GM12892 (cell line): ENCODE data around the gene POU2AF1.

ENCODE experiments used
- DNase-seq: peaks from one replicate; pipeline ENCODE4 v3.0.0; 2011; ENCODE audit not compliant: insufficient read length
- FAIRE-seq: peaks from 2 replicates; lab custom pipeline; 2011; peaks lifted over from hg19 to GRCh38; lab: Jason Lieb, UNC
- POLR2A ChIP-seq: IDR thresholded peaks from 2 replicates; pipeline ENCODE4 v1.6.1; 2011; ENCODE audit warnings: low read depth, low read length, control low read depth
- POLR2AphosphoS5 ChIP-seq: IDR thresholded peaks from 2 replicates; pipeline ENCODE4 v1.6.1; 2011; ENCODE audit warnings: low read depth, low read length, control low read depth
- TAF1 ChIP-seq: IDR thresholded peaks from 2 replicates; pipeline ENCODE4 v1.6.1; 2011; ENCODE audit warnings: low read depth, mild to moderate bottlenecking, control low read depth, low read length, borderline replicate concordance

The POU2AF1 gene

GRCh38 chr11:111393585-111393984 lies 14.5 kb upstream of the POU2AF1 start:
- FAIRE-seq (no peak), DNase-seq (no peak)
- TF ChIP-seq POLR2AphosphoS5 (no peak), POLR2A (no peak), TAF1 (no peak)

DNA sequence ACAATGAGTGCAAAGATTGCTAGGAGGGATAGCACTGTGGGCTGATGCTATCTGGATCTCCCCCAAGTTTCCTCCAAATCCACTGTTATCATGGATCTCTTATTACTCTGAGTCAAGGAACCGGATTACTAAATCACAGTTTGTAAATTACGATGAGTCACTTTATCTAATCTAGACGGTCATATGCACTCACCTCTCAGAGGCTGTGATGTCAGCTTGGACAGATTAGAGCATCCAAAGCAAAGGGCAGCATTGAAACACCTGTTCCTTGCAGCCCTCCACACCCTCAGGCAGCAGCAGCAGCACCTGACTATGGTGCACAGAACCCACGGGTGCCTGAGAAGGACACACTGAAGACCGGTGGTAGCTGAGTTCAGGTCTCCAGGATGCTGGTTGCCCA lies 14.0 kb upstream of the POU2AF1 start:
- TF ChIP-seq POLR2AphosphoS5 = no peak
- no peak for TF ChIP-seq POLR2A
- no peak for TF ChIP-seq TAF1
- no peak for DNase-seq
- no peak for FAIRE-seq

- FAIRE-seq (no peak), DNase-seq (no peak)
- TF ChIP-seq TAF1 (no peak), POLR2A (no peak), POLR2AphosphoS5 (no peak)
Measured at GRCh38 chr11:111392552-111392951, 13.5 kb upstream of the POU2AF1 start.

- FAIRE-seq (peak; percentile 44), DNase-seq (no peak)
- no peak for TF ChIP-seq TAF1
Measured at GRCh38 chr11:111391328-111392124, 12.5 kb upstream of the POU2AF1 start.

GRCh38 chr11:111388842-111389241 lies 9.8 kb upstream of the POU2AF1 start:
- TF ChIP-seq POLR2AphosphoS5 = no peak
- no peak for TF ChIP-seq POLR2A
- no peak for TF ChIP-seq TAF1
- FAIRE-seq (peak; percentile 17), DNase-seq (no peak)

- no peak for DNase-seq
- FAIRE-seq = peak; percentile 30
- no peak for TF ChIP-seq POLR2AphosphoS5
- no peak for TF ChIP-seq TAF1
- no peak for TF ChIP-seq POLR2A
Measured at GRCh38 chr11:111388420-111388819, 9.3 kb upstream of the POU2AF1 start.

DNA sequence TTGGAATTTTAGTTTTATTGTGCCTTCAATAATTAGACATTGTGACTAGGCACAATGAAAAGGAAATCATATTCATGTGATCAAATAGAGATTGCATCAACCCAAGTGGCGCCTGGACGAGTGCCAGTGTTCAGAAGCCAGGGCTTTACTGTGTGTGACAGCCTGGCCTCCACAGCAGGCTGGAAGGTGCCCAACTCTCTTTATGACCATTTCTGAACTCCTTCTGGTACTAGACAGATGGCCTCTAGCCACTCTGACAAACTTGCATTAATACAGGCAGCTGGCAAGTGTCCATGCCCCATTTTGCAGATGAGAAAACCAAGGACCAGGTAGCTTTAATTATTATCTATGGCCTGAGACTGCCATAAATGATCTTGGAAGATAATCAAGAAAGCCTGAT lies 8.3 kb upstream of the POU2AF1 start:
- TF ChIP-seq TAF1 = no peak
- TF ChIP-seq POLR2A = no peak
- TF ChIP-seq POLR2AphosphoS5 = no peak
- FAIRE-seq (no peak), DNase-seq (no peak)

GRCh38 chr11:111386611-111387150 lies 7.6 kb upstream of the POU2AF1 start:
- TF ChIP-seq POLR2A (no peak), TAF1 (no peak), POLR2AphosphoS5 (no peak)
- DNase-seq (no peak), FAIRE-seq (no peak)

- no peak for DNase-seq
- TF ChIP-seq TAF1 = no peak
- TF ChIP-seq POLR2AphosphoS5 = no peak
- no peak for TF ChIP-seq POLR2A
- FAIRE-seq = no peak
Measured at GRCh38 chr11:111384494-111384893, 5.4 kb upstream of the POU2AF1 start.

GRCh38 chr11:111382451-111382850 lies 3.4 kb upstream of the POU2AF1 start:
- DNase-seq (no peak), FAIRE-seq (peak; percentile 78)
- no peak for TF ChIP-seq POLR2A
- no peak for TF ChIP-seq TAF1
- no peak for TF ChIP-seq POLR2AphosphoS5

DNA sequence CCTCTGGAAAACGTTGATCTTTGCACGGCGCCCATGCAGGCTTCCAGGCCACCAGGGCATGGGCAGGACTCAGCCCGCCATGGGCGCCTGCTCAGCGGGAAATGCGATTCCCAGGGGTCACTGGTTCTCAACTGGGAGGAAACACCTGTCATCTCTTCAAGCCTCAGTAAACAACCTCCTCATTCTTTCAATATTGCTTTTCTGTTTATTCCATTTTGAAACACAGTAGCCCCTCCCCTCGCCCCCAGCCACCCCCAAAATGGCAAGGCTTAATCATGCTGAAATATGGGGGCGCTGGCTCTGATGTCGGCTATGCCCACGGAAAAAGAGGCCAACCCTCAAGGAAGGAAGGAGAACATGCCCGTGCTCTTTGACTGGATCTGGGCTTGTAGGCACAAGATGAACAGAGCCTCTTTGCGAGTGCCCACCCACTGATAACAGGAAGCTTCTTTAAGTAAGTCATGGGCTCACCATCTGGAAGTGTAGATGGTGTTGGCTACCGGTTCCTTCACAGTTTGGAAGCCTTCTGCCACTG lies 594 bp upstream of the POU2AF1 start:
- FAIRE-seq (no peak), DNase-seq (no peak)
- TF ChIP-seq POLR2AphosphoS5 (no peak), TAF1 (0 out of 2 replicates have a peak, but pooled peaks have one; percentile 8), POLR2A (no peak)

GRCh38 chr11:111378185-111378860 lies 752 bp downstream of the POU2AF1 start:
- no peak; the same call in 1 of the 2 replicates for TF ChIP-seq POLR2AphosphoS5
- TF ChIP-seq TAF1 = no peak; the same call in 1 of the 2 replicates
- TF ChIP-seq POLR2A = no peak
- FAIRE-seq (peak; percentile 99), DNase-seq (no peak)
